LNCaP clone FGC (cell line): ENCODE results near the gene XYLT1.

Source experiments
- DNase-seq: peaks from one replicate; pipeline ENCODE4 v3.0.0-alpha.2; 2011; ENCODE audit warnings: low read depth
- H3K4me3 ChIP-seq: 2 replicates; pipeline ENCODE4 v1.5.1; 2011; ENCODE audit warnings: mild to moderate bottlenecking, low read depth, low read length, control low read depth
- TF ChIP-seq, protein P1 (sequence below): IDR thresholded peaks from 2 replicates; pipeline ENCODE4 v1.5.1; 2012; ENCODE audit warnings: mild to moderate bottlenecking; ENCODE audit not compliant: control insufficient read depth, insufficient read depth; ENCODE audit errors: extremely low read depth

The XYLT1 gene

DNA sequence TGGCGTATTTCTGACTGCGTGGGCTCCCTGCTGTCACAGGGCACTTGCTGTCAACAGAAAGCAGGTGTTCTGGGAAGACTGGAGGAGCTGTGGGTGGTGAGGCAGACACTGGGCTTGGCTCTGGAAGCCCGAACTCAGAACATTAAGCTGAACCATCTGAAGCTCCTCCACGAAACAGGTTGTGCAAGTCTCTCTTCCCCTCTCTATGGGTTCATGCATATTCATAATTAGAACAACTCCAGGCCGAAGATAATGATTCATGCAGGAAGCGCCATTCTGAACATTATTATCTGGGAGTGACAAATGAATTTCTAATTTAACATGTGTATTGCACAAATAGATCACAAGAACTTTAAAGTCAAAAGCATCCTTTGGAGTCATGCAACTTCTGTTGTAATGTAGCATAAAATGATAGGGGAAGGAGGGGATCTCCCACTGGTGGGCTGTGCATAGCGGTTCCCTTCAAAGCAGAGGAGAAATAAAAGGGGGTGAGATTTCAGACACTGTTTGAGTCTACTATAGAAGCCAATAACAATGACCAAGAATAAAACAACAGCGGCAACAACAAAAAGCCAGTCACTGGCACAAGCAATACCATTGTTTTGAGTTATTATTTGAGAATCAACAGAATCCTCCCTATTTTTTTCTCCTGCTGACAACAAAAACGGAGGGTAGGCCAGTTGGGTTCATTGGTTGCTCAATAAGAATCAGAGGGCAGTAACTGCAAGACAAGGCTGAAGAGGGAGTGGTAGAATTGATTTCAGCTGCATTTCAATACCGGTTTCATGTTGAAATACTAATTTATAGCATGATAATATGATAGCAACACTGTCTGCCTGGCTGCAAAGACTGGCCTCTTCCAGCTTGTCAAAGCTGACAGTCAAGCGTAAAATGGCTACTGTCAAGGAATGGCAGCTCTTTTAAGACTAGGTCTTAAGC is 407.3 kb downstream of the XYLT1 start:
- DNase-seq = no peak
- TF ChIP-seq, protein P1, sequence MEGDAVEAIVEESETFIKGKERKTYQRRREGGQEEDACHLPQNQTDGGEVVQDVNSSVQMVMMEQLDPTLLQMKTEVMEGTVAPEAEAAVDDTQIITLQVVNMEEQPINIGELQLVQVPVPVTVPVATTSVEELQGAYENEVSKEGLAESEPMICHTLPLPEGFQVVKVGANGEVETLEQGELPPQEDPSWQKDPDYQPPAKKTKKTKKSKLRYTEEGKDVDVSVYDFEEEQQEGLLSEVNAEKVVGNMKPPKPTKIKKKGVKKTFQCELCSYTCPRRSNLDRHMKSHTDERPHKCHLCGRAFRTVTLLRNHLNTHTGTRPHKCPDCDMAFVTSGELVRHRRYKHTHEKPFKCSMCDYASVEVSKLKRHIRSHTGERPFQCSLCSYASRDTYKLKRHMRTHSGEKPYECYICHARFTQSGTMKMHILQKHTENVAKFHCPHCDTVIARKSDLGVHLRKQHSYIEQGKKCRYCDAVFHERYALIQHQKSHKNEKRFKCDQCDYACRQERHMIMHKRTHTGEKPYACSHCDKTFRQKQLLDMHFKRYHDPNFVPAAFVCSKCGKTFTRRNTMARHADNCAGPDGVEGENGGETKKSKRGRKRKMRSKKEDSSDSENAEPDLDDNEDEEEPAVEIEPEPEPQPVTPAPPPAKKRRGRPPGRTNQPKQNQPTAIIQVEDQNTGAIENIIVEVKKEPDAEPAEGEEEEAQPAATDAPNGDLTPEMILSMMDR = no peak
- H3K4me3 ChIP-seq = no peak overlapping the region

DNA sequence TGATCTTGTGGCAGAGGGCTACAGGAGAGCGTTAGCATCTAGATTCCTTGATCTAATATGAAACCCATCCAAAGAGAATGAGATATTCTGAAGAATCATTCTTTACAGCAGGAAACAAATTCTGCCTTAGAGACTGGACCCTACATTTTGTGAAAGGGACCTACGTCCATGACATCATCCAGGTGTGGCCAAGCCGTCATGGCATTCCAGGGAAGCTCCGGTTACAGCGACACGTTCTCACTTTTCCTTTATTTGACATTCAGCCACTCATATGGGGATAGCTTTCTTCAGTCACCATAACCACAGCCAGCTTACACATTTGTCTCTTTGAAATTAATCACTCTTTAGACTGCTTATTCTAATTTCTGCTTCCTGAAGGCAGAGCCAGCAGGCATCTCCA is 408.1 kb downstream of the XYLT1 start:
- no peak overlapping the region for H3K4me3 ChIP-seq
- TF ChIP-seq, protein P1 = no peak
- DNase-seq = no peak

DNA sequence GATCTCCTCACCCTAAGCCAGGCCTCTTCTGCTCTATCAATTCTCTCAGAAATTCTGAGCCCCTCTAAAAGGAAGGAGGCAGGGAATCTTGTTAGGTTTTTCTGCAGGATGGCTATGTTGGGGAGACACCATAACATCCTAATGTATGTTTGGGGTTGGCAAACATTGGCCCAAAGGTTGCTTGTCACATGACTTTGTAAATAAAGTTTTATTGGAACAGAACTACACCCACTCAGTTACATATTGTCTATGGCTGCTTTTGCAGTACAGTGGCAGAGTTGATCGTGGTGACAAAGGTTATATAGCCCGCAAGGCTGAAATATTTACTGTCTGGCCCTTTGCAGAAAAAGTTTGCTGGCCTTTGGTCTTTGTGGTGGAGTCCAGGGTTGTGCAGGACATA is 409.4 kb downstream of the XYLT1 start:
- TF ChIP-seq, protein P1 = no peak
- H3K4me3 ChIP-seq = no peak overlapping the region
- no peak for DNase-seq

DNA sequence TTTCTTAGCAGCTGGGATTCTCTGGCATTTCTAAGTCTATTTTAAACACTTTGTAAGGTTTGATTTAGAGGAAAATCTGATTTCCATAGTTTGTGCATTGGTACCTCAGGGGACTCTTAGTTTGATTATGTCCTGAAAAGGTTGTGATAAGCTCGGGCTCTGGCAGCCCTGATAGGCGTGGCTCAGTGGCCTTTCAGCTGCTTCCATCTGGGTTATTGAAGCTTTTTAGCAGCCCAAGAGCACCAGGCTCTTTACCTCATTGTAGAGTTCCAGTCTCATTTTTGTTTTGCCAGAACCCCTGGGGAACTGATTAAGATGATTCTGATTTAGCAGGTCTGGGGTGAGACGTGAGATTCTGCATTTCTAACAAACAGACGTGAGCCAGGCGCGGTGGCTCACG is 412.3 kb downstream of the XYLT1 start:
- no peak overlapping the region for H3K4me3 ChIP-seq
- TF ChIP-seq, protein P1 = no peak
- no peak for DNase-seq

DNA sequence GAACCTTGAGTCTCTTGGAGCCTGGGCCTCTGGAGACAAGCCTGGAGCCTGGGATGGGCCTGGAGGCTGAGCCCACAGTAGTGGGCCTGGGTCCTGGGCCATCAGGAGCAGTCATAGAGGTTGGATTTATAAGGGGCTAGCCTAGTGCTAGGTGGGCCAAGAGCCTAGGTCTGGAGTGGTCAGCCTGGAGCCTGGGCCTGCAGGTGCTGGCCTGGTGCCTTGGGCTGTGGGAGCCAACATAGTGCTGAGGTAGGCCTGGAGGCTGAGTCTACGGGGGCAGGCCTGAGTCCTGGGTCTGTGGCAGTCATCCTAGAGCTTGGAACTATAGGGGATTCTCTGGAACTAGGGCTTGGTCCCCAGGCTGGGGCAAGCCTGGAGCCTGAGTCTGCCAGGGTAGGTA is 414.1 kb downstream of the XYLT1 start:
- TF ChIP-seq, protein P1 = no peak
- DNase-seq = no peak
- H3K4me3 ChIP-seq = no peak overlapping the region

DNA sequence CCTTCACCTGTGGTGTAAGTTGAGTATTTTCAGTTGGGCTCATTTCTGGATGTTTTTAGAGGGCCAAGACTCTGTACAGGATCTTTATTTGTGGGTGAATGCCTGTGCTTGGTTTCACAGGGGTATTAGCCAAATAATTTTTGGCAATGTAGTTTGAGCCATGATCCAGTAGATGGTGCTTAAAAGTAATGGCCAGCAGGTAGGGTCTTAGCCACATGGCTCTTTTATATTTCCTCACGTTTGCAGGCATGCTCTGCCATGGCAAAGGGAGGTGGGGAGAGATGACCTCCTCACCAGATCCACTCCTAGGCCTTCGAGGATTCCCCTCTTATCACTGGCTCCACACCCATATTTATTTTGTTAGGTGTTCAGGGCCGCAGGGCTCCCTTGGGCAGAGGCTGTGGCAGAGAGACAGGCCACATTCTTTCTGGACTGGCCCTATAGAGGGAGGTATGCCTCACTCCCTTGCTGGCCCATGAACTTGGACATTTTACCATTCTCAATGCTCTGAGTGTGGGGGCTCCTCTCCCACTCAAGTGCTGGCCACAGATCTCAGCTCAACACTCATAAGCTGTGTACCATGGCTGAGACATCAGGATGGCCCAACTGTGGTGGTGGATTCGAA is 417.1 kb downstream of the XYLT1 start:
- H3K4me3 ChIP-seq = no peak overlapping the region
- TF ChIP-seq, protein P1 = no peak
- no peak for DNase-seq
